Measurements from ENCODE around the gene NDUFS2.

The NDUFS2 gene

GRCh38 chr1:161226759-161227158 is 24.6 kb downstream of the NDUFS2 start:
- Histone ChIP-seq H3K27me3 (no peaks in the 10 kb centered on the region), H3K36me3 (peaks cover 9 to 31% (median 22%) of the 10 kb centered on the region in 3 donors), H3K4me1 (peaks cover 0 to 22% (median 13%) of the 10 kb centered on the region in 4 donors), H3K9me3 (no peaks in the 10 kb centered on the region), H3K4me3 (peak overlapping the region; percentile 57 to 68), H3K27ac (peak overlapping the region in 1 of 2 donors; percentile 64)
- intact Hi-C loops (cut with DNase I; ENCODE audit: low total_unique reads), result loop anchor here (5.0 kb wide), 2 partner anchors 81 to 156 kb away; partner anchors contain the start of gene MPZ
- no peak for DNase-seq
- TF ChIP-seq CTCF (IDR thresholded peaks at IDR 0.05), result no peak

GRCh38 chr1:161227196-161227871 is 25.2 kb downstream of the NDUFS2 start:
- TF ChIP-seq CTCF (IDR thresholded peaks at IDR 0.05), result peak; percentile 80 to 81
- peak; percentile 71 to 88 for DNase-seq
- Histone ChIP-seq H3K9me3 (no peaks in the 10 kb centered on the region), H3K27ac (peak overlapping the region in 1 of 2 donors; percentile 64), H3K4me3 (peak overlapping the region in 1 of 2 donors; percentile 16), H3K36me3 (peaks cover 9 to 31% (median 22%) of the 10 kb centered on the region in 3 donors), H3K27me3 (no peaks in the 10 kb centered on the region), H3K4me1 (peaks cover 0 to 22% (median 13%) of the 10 kb centered on the region in 4 donors)
- intact Hi-C loops (cut with DNase I; ENCODE audit: low total_unique reads), result loop anchor here (5.0 kb wide), 2 partner anchors 80 to 155 kb away; partner anchors contain the start of gene MPZ

GRCh38 chr1:161228032-161228431 is 25.9 kb downstream of the NDUFS2 start:
- Histone ChIP-seq H3K9me3 (no peaks in the 10 kb centered on the region), H3K4me3 (no peak overlapping the region), H3K27me3 (no peaks in the 10 kb centered on the region), H3K36me3 (peaks cover 9 to 31% (median 22%) of the 10 kb centered on the region in 3 donors), H3K4me1 (peaks cover 0 to 22% (median 13%) of the 10 kb centered on the region in 4 donors), H3K27ac (no peak overlapping the region)
- intact Hi-C loops (cut with DNase I; ENCODE audit: low total_unique reads), result loop anchor here (5.0 kb wide), 2 partner anchors 79 to 154 kb away; partner anchors contain the start of gene MPZ
- no peak for DNase-seq
- TF ChIP-seq CTCF (IDR thresholded peaks at IDR 0.05), result no peak

- Histone ChIP-seq H3K27ac (no peak overlapping the region), H3K9me3 (no peaks in the 10 kb centered on the region), H3K4me3 (no peak overlapping the region), H3K36me3 (peaks cover 9 to 31% (median 22%) of the 10 kb centered on the region in 3 donors), H3K4me1 (peaks cover 0 to 22% (median 13%) of the 10 kb centered on the region in 4 donors), H3K27me3 (no peaks in the 10 kb centered on the region)
- no peak for TF ChIP-seq CTCF (IDR thresholded peaks at IDR 0.05)
- intact Hi-C loops (cut with DNase I; ENCODE audit: low total_unique reads), result loop anchor here (5.0 kb wide), 2 partner anchors 77 to 152 kb away; partner anchors contain the start of gene MPZ
- DNase-seq, result no peak
These were observed 27.7 kb downstream of the NDUFS2 start for GRCh38 chr1:161229896-161230295.

- H3K4me1 ChIP-seq, result peaks cover 0 to 18% (median 12%) of the 10 kb centered on the region in 4 donors
- peaks cover 9 to 31% (median 22%) of the 10 kb centered on the region in 3 donors for H3K36me3 ChIP-seq
- DNase-seq, result no peak
- no peak overlapping the region for H3K4me3 ChIP-seq
- intact Hi-C loops (cut with DNase I; ENCODE audit: low total_unique reads), result no loop called here
- H3K27me3 ChIP-seq, result no peaks in the 10 kb centered on the region
- no peaks in the 10 kb centered on the region for H3K9me3 ChIP-seq
- no peak for TF ChIP-seq CTCF (IDR thresholded peaks at IDR 0.05)
- H3K27ac ChIP-seq, result no peak overlapping the region
These were observed 28.6 kb downstream of the NDUFS2 start for GRCh38 chr1:161230762-161231161.
